H9 (cell line): ENCODE results near the gene SFXN5. TPM values are rescaled to one million over a fixed set of nuclear protein-coding genes. Genes with fewer than 3 reads are reported as not detected.

Experiments used
- DNase-seq: peaks from one replicate; pipeline ENCODE4 v3.0.0-alpha.2; 2017
- H2AFZ ChIP-seq: one replicate; pipeline ENCODE4 v1.6.1; 2013; ENCODE audit warnings: mild to moderate bottlenecking, low read length, control low read depth, moderate library complexity
- H2AK5ac ChIP-seq: 2 replicates; pipeline ENCODE4 v1.6.1; 2013; ENCODE audit warnings: low read length, control low read depth, mixed read lengths; ENCODE audit not compliant: insufficient read length
- H2BK120ac ChIP-seq: one replicate; pipeline ENCODE4 v1.6.1; 2013; ENCODE audit warnings: low read depth, mild to moderate bottlenecking, low read length, control low read depth, inconsistent platforms; ENCODE audit not compliant: poor library complexity, severe bottlenecking
- H2BK12ac ChIP-seq: 2 replicates; pipeline ENCODE4 v1.6.1; 2013; ENCODE audit warnings: low read length, control low read depth, mixed read lengths, low read depth; ENCODE audit not compliant: insufficient read length
- H2BK15ac ChIP-seq: 2 replicates; pipeline ENCODE4 v1.6.1; 2013; ENCODE audit warnings: low read depth, low read length, control low read depth
- H2BK20ac ChIP-seq: one replicate; pipeline ENCODE4 v1.6.1; 2013; ENCODE audit warnings: low read depth, mild to moderate bottlenecking, low read length, control low read depth, inconsistent platforms; ENCODE audit not compliant: poor library complexity, severe bottlenecking
- H2BK5ac ChIP-seq: 2 replicates; pipeline ENCODE4 v1.6.1; 2013; ENCODE audit warnings: low read length, control low read depth, mixed read lengths; ENCODE audit not compliant: insufficient read length
- H3K14ac ChIP-seq: 2 replicates; pipeline ENCODE4 v1.6.1; 2013; ENCODE audit warnings: low read length, control low read depth; ENCODE audit not compliant: insufficient read depth
- H3K18ac ChIP-seq: 2 replicates; pipeline ENCODE4 v1.6.1; 2013; ENCODE audit warnings: low read depth, mild to moderate bottlenecking, mixed read lengths, low read length, control low read depth; ENCODE audit not compliant: insufficient read length
- H3K23ac ChIP-seq: 2 replicates; pipeline ENCODE4 v1.6.1; 2013; ENCODE audit warnings: low read length, control low read depth, mixed read lengths, low read depth; ENCODE audit not compliant: insufficient read length
- H3K23me2 ChIP-seq: 2 replicates; pipeline ENCODE4 v1.6.1; 2013; ENCODE audit warnings: low read depth, mild to moderate bottlenecking, mixed read lengths, low read length, control low read depth; ENCODE audit not compliant: insufficient read length, poor library complexity, severe bottlenecking
- H3K27ac ChIP-seq: 2 replicates; pipeline ENCODE4 v1.5.1; 2013; ENCODE audit warnings: low read length, control low read depth, mixed read lengths, low read depth; ENCODE audit not compliant: insufficient read length
- H3K27me3 ChIP-seq: 2 replicates; pipeline ENCODE4 v1.6.1; 2013; ENCODE audit warnings: low read length, control low read depth, inconsistent platforms; ENCODE audit not compliant: insufficient read depth
- H3K4ac ChIP-seq: 2 replicates; pipeline ENCODE4 v1.6.1; 2013; ENCODE audit warnings: low read depth, mild to moderate bottlenecking, control low read depth, inconsistent platforms, low read length, moderate library complexity
- H3K4me1 ChIP-seq: 2 replicates; pipeline ENCODE4 v1.6.1; 2013; ENCODE audit warnings: low read length, control low read depth, inconsistent platforms; ENCODE audit not compliant: insufficient read depth
- H3K4me2 ChIP-seq: 2 replicates; pipeline ENCODE4 v1.6.1; 2013; ENCODE audit warnings: low read length, control low read depth, mixed read lengths; ENCODE audit not compliant: insufficient read length, insufficient read depth
- H3K56ac ChIP-seq: 2 replicates; pipeline ENCODE4 v1.6.1; 2013; ENCODE audit warnings: low read depth, mild to moderate bottlenecking, mixed read lengths, low read length, control low read depth; ENCODE audit not compliant: insufficient read length
- H3K79me1 ChIP-seq: 2 replicates; pipeline ENCODE4 v1.6.1; 2013; ENCODE audit warnings: low read depth, mild to moderate bottlenecking, moderate library complexity, low read length, control low read depth, inconsistent platforms; ENCODE audit not compliant: insufficient read depth, poor library complexity, severe bottlenecking
- H3K79me2 ChIP-seq: 2 replicates; pipeline ENCODE4 v1.6.1; 2013; ENCODE audit warnings: low read length, control low read depth, inconsistent platforms; ENCODE audit not compliant: insufficient read depth
- H3K9ac ChIP-seq: 2 replicates; pipeline ENCODE4 v1.6.1; 2013; ENCODE audit warnings: low read length, control low read depth, mixed read lengths; ENCODE audit not compliant: insufficient read length; ENCODE audit errors: extremely low read depth
- H3K9me3 ChIP-seq: one replicate; pipeline ENCODE4 v1.6.1; 2013; ENCODE audit warnings: low read depth, low read length, inconsistent platforms; ENCODE audit not compliant: control insufficient read depth
- H3T11ph ChIP-seq: one replicate; pipeline ENCODE4 v1.6.1; 2013; ENCODE audit warnings: mild to moderate bottlenecking, low read length, control low read depth, inconsistent platforms
- H4K20me1 ChIP-seq: one replicate; pipeline ENCODE4 v1.6.1; 2013; ENCODE audit not compliant: control insufficient read depth, insufficient read length, insufficient read depth
- H4K5ac ChIP-seq: 2 replicates; pipeline ENCODE4 v1.6.1; 2013; ENCODE audit warnings: low read depth, mild to moderate bottlenecking, mixed read lengths, low read length, control low read depth; ENCODE audit not compliant: insufficient read length
- H4K8ac ChIP-seq: replicated peaks from 2 replicates; pipeline ENCODE4 v1.6.1; 2013; ENCODE audit warnings: low read length, control low read depth, mixed read lengths, low read depth; ENCODE audit not compliant: insufficient read length
- H4K91ac ChIP-seq: 2 replicates; pipeline ENCODE4 v1.6.1; 2013; ENCODE audit warnings: low read depth, mild to moderate bottlenecking, moderate library complexity, mixed read lengths, low read length, control low read depth; ENCODE audit not compliant: insufficient read length
- H3K27ac Mint-ChIP-seq, 3 experiments: 2 replicates in 2 of 3; 3 replicates in 1 of 3; pipeline ENCODE4 v1.8.0; 2020 to 2021; ENCODE audit warnings: mixed read lengths in 3 of 3, mild to moderate bottlenecking in 1 of 3, moderate library complexity in 1 of 3
- H3K27me3 Mint-ChIP-seq: 2 replicates; pipeline ENCODE4 v1.8.0; 2021; ENCODE audit warnings: low read depth, mild to moderate bottlenecking, moderate library complexity, mixed read lengths
- H3K36me3 Mint-ChIP-seq, 3 experiments: 2 replicates in 2 of 3; 3 replicates in 1 of 3; pipeline ENCODE4 v1.8.0; 2020 to 2021; ENCODE audit warnings: low read depth in 3 of 3, mixed read lengths in 3 of 3; ENCODE audit not compliant: insufficient read depth in 1 of 3
- H3K4me1 Mint-ChIP-seq, 2 experiments: 2 replicates each; pipeline ENCODE4 v1.8.0; 2020; ENCODE audit warnings: mixed read lengths in 2 of 2
- H3K4me3 Mint-ChIP-seq, 2 experiments: 2 replicates in 1 of 2; 3 replicates in 1 of 2; pipeline ENCODE4 v1.8.0; 2020 to 2021; ENCODE audit warnings: mild to moderate bottlenecking in 2 of 2, mixed read lengths in 2 of 2, moderate library complexity in 1 of 2
- H3K9me3 Mint-ChIP-seq, 2 experiments: 2 replicates in 1 of 2; 3 replicates in 1 of 2; pipeline ENCODE4 v1.8.0; 2020; ENCODE audit warnings: mild to moderate bottlenecking in 2 of 2, mixed read lengths in 2 of 2, moderate library complexity in 1 of 2
- WGBS: extraction: QIAGEN DNeasy Blood & Tissue Kit; methylation state at CpG from one replicate; pipeline ENCODE4 v1.1.7; 2013; ENCODE audit warnings: missing lambda C conversion rate, low lambda C conversion rate, mixed read lengths; ENCODE audit not compliant: insufficient read length; ENCODE audit errors: extremely low coverage; 5-methylcytosine and 5-hydroxymethylcytosine counted together
- total RNA-seq: library from RNA; stranded (reverse); gene quantifications from 2 replicates; pipeline ENCODE4 v1.2.1, GENCODE V29; 2021
- TF ChIP-seq, protein P1 (sequence below): fragments of 200-600 bp; sonication (generic); conservative IDR thresholded peaks from 3 replicates; pipeline ENCODE4 v1.8.0; 2021; ENCODE audit warnings: antibody characterized with exemption, mild to moderate bottlenecking

The SFXN5 gene
- total RNA-seq, 1 experiment from 2014 or later: 30.9 TPM

- Histone ChIP-seq H3K27me3 (no peaks in the 10 kb centered on the region), H2AK5ac (no peak overlapping the region), H3K79me2 (no peaks in the 10 kb centered on the region), H3K27ac (no peak overlapping the region), H3K4ac (no peak overlapping the region), H4K8ac (no peak overlapping the region), H3K14ac (no peak overlapping the region; the same call in 1 of the 2 replicates), H3K56ac (no peak overlapping the region), H3K9ac (no peak overlapping the region), H2BK12ac (no peak overlapping the region), H3T11ph (no peak overlapping the region), H2BK20ac (no peak overlapping the region), H4K5ac (no peak overlapping the region), H2BK15ac (no peak overlapping the region), H3K23ac (no peak overlapping the region), H2AFZ (no peak overlapping the region), H3K79me1 (no peaks in the 10 kb centered on the region), H2BK120ac (no peak overlapping the region), H3K18ac (no peak overlapping the region), H3K4me1 (no peaks in the 10 kb centered on the region), H4K20me1 (no peaks in the 10 kb centered on the region), H3K23me2 (no peaks in the 10 kb centered on the region), H2BK5ac (no peak overlapping the region), H3K9me3 (no peaks in the 10 kb centered on the region), H3K4me2 (no peak overlapping the region), H4K91ac (no peak overlapping the region)
- no peak overlapping the region for H3K4me3 Mint-ChIP-seq
- H3K27ac Mint-ChIP-seq: no peak overlapping the region; a peak in 1 of 7 replicates
- no peaks in the 10 kb centered on the region for H3K9me3 Mint-ChIP-seq
- WGBS: no CpG with 5 or more reads among the region's 12 CpGs
- H3K4me1 Mint-ChIP-seq: peaks cover 0 to 3% of the 10 kb centered on the region in 2 experiments; a peak in 1 of 4 replicates
- TF ChIP-seq, protein P1, sequence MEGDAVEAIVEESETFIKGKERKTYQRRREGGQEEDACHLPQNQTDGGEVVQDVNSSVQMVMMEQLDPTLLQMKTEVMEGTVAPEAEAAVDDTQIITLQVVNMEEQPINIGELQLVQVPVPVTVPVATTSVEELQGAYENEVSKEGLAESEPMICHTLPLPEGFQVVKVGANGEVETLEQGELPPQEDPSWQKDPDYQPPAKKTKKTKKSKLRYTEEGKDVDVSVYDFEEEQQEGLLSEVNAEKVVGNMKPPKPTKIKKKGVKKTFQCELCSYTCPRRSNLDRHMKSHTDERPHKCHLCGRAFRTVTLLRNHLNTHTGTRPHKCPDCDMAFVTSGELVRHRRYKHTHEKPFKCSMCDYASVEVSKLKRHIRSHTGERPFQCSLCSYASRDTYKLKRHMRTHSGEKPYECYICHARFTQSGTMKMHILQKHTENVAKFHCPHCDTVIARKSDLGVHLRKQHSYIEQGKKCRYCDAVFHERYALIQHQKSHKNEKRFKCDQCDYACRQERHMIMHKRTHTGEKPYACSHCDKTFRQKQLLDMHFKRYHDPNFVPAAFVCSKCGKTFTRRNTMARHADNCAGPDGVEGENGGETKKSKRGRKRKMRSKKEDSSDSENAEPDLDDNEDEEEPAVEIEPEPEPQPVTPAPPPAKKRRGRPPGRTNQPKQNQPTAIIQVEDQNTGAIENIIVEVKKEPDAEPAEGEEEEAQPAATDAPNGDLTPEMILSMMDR: no peak
- peak; percentile 25 for DNase-seq
- H3K27me3 Mint-ChIP-seq: no peaks in the 10 kb centered on the region
- H3K36me3 Mint-ChIP-seq: peaks cover 0 to 4% (median 2%) of the 10 kb centered on the region in 3 experiments; a peak in 2 of 7 replicates
These were observed 67.0 kb downstream of the SFXN5 start for GRCh38 chr2:73004466-73004865.
